ENCODE data around the gene AIFM3. TPM values are rescaled to one million over a fixed set of nuclear protein-coding genes. Genes with fewer than 3 reads are reported as not detected.
"Not testable (repeated sequence)": the region's sequence is repeated elsewhere in the genome, so short reads cannot be mapped to it uniquely, and the experiment has no call there.

The AIFM3 gene
- total RNA-seq, 1 donor from 2014 or later, result 0.67 TPM

GRCh38 chr22:20968281-20968977, 1.4 kb downstream of the AIFM3 start:
- ATAC-seq (ENCODE audit: poor library complexity), result peak; percentile 24
- intact Hi-C loops (cut with DNase I), result no loop called here
- no peak for DNase-seq

DNA sequence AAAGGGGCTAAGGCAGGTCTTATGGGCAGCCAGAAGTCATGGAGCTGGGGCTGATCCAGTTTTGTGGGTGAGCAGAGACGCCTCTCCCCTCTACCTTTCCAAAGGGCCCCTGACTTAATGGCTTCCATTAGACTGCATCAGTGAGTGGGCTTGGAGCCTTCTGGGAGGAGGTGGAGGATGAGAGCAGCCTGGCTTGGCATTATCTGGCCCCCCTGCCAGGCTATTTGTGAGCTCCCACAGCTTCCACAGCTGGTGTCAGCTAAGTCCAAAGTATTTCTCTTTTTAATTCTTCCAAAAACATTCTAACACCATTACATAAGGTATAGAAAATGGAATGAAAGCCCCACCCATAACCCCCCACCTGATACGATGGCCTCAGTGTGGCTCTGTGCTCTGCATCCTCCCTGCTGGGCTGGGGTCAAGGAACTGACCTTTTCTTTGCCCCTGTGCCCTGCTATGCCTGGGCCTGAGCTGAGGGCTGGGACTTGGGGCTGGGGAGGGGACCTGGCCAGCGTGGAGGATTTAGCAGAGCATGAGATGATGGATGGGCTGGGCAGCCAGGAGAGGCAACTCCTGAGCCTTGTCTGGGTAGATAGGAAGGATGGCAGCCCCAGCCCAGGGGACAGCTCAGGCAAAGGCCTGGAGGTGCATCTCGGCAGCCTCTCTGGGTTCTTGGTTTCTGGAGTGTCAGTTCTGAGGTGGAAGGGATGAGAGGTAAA, 4.0 kb downstream of the AIFM3 start:
- DNase-seq (no peak), ATAC-seq (ENCODE audit: poor library complexity) (no peak)
- intact Hi-C loops (cut with DNase I), result no loop called here

- DNase-seq; intact Hi-C loops (cut with DNase I); ATAC-seq (ENCODE audit: poor library complexity): not testable (repeated sequence)
These were observed 5.1 kb downstream of the AIFM3 start for GRCh38 chr22:20972014-20972694.

DNA sequence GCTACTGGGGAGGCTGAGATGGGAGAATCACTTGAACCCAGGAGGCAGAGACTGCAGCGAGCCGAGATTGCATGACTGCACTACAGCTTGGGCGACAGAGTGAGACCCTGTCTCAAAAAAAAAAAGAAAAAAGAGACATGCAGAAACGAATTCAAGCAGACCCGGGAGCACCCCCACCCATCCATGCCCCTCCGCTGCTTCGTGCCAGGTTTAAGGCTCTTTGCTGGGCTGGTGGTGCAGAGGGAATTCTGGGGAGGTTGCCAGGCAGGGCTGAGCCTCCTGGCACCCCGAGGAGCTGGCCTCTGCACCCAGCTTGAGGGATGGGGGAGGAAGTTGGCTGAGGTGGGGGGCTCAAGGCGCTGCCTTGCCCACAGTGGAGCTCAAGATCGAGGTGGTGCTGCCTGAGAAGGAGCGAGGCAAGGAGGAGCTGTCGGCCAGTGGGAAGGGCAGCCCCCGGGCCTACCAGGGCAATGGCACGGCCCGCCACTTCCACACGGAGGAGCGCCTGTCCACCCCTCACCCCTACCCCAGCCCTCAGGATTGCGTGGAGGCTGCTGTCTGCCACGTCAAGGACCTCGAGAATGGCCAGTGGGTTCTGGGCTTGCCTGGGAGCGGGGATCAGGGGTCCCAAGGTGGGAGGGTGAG, 6.0 kb downstream of the AIFM3 start:
- no peak for DNase-seq
- intact Hi-C loops (cut with DNase I), result no loop called here
- ATAC-seq (ENCODE audit: poor library complexity), result no peak

GRCh38 chr22:20973634-20974286, 6.7 kb downstream of the AIFM3 start:
- DNase-seq, result no peak
- peak; percentile 10 for ATAC-seq (ENCODE audit: poor library complexity)
- intact Hi-C loops (cut with DNase I), result no loop called here

- intact Hi-C loops (cut with DNase I), result no loop called here
- DNase-seq (no peak), ATAC-seq (ENCODE audit: poor library complexity) (no peak)
These were observed 7.4 kb downstream of the AIFM3 start for GRCh38 chr22:20974336-20974955.

DNA sequence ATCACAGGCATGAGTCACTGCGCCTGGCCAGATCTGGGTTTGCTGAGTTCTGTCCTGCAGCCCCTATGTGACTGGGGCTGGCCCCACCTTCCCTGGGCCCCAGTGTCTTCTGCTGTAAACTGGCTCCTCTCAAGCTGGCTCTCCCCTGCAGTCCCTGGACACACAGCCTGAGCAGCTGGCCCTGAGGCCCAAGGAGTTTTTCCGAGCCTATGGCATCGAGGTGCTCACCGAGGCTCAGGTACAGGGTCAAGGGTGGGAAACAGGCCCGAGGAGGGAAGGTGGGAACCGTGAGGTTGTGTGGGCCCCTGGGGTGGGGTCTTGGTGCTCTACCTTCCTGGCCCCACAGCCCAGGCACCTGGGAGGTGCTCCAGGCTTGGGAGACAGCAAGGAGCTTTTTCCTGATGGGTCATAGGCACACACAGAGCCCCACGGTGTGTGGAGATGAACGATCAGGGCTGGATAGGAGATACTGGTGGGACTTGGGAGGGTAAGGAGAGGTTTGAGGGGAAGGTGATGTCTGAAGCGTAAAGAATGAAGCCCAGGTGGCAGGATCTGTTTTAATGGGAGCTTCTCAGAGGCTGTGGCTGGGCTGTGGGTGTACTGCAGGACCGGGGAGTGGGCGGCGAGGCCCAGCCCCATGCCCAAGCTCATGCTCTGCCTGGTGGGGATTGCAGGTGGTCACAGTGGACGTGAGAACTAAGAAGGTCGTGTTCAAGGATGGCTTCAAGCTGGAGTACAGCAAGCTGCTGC, 8.7 kb downstream of the AIFM3 start:
- intact Hi-C loops (cut with DNase I), result no loop called here
- DNase-seq, result no peak
- ATAC-seq (ENCODE audit: poor library complexity), result no peak

DNA sequence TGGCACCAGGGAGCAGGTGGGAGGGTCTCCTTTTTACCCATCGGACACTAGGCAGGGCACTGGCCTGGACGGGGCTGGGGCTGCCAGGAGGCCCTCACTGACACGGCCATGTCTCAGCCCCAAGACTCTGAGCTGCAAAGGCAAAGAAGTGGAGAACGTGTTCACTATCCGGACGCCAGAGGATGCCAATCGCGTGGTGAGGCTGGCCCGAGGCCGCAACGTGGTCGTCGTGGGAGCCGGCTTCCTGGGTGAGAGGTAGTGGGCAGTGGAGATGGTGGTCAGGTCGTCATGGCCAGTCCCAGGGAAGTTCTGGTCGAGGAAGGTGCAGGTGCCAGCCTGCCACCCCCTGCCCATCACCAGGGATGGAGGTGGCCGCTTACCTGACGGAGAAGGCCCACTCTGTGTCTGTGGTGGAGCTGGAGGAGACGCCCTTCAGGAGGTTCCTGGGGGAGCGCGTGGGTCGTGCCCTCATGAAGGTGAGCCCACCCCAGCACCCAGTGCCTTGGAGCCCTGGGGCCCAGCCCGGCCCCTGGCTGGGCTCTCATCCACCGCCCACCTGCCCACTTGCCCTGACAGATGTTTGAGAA, 9.3 kb downstream of the AIFM3 start:
- intact Hi-C loops (cut with DNase I), result no loop called here
- no peak for ATAC-seq (ENCODE audit: poor library complexity)
- no peak for DNase-seq

- no peak for ATAC-seq (ENCODE audit: poor library complexity)
- intact Hi-C loops (cut with DNase I), result no loop called here
These were observed 10.0 kb downstream of the AIFM3 start for GRCh38 chr22:20977019-20977418.

DNA sequence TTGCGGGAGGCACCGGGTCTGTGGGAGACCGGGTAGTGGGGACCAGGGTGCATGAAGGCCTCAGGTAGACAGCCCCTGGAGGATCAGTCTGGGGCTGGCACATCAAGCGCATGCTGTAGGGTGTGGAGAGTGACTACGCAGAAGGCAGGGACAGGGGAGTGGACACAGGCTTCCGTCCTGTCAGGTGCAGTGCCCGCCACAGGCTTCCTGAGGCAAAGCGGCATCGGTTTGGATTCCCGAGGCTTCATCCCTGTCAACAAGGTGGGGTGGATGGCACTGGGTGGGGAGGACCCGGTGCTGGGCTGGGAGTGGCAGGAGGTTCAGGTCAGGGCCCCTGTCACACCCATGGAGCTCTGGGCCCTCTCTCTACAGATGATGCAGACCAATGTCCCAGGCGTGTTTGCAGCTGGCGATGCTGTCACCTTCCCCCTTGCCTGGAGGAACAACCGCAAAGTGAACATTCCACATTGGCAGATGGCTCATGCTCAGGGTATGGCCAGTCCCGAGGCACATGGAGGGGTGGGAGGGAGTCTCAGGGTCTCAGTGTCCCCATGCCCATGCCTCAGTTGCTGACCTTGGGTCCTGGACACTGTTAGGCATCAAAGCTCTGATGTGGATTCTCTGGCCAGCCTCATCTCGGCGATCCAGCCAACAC, 10.6 kb downstream of the AIFM3 start:
- DNase-seq (no peak), ATAC-seq (ENCODE audit: poor library complexity) (no peak)
- intact Hi-C loops (cut with DNase I), result no loop called here

More at GRCh38 chr22:20977019-20977418, 10.0 kb downstream of the AIFM3 start:
- DNase-seq, result no peak

- ATAC-seq (ENCODE audit: poor library complexity), result no peak
- DNase-seq, result no peak
- intact Hi-C loops (cut with DNase I), result no loop called here
These were observed 11.4 kb downstream of the AIFM3 start for GRCh38 chr22:20978419-20978818.

DNA sequence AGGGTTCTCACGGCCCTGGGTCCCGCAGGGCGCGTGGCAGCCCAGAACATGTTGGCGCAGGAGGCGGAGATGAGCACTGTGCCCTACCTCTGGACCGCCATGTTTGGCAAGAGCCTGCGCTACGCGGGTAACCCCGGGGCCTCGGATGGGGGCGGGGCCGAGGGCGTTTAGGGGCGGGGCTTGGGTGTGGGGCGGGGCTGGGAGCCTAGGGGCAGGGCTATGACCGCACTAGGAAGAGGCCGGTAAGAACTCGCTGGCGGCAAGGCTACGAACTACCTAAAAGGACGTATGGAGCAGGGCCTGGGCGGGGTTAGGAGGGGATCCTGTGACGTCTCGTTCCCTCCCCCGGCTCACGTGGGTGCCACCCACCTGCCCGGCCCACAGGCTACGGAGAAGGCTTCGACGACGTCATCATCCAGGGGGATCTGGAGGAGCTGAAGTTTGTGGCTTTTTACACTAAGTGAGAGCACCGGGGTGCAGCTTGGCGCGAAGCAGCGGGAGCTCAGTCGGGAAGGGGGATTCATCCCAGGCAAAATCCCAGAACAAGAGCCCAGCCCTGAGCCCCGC, 12.3 kb downstream of the AIFM3 start:
- peak; percentile 16 for ATAC-seq (ENCODE audit: poor library complexity)
- intact Hi-C loops (cut with DNase I), result no loop called here
- DNase-seq, result peak; percentile 77

GRCh38 chr22:20979940-20980453, 12.9 kb downstream of the AIFM3 start:
- intact Hi-C loops (cut with DNase I), result no loop called here
- no peak for ATAC-seq (ENCODE audit: poor library complexity)

GRCh38 chr22:20980523-20980922, 13.5 kb downstream of the AIFM3 start:
- DNase-seq (no peak), ATAC-seq (ENCODE audit: poor library complexity) (no peak)
- intact Hi-C loops (cut with DNase I), result no loop called here

More at GRCh38 chr22:20979940-20980453, 12.9 kb downstream of the AIFM3 start:
- DNase-seq, result no peak

DNA sequence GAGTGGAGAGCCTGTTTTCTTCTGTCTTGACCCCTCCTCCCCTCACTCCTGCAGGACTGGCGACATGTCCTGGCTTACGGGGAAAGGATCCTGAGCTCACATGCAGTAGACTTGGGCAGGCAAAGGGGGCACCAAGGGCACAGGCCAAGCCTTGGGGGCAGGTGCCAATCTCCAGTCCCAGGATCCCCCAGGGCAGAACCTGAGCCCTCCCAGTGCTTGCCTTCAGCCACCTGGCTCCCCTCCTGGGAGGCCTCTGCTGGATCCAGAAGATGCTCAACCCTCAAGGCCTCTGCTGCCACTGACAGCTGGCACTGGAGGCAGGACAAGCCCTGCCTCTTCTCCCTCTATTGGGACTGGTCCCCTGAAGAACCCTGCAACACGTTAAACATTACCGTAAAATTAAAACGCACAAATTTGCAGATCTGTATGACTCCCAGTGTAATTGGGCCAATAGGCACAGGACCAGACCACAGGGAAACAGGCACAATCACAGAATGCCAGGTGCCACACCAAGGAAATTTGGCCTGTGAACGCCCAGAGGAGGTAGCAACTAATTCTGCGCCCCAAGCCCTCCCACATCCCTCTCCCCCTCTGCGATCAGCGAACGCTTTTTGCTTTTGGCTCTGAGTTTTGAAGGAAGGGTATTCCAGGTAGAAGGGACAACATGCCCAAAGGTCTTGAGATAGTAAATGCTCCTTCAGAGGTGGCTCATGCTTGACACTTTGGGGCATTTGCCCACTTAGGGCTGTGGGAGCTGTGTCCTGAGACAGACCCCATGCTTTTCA, 14.1 kb downstream of the AIFM3 start:
- ATAC-seq (ENCODE audit: poor library complexity) (no peak), DNase-seq (no peak)
- intact Hi-C loops (cut with DNase I), result no loop called here

Data from Right ventricle myocardium superior (tissue), 1 donor.